HCT116 (cell line): ENCODE data around the gene HCN2. TPM values are rescaled to one million over a fixed set of nuclear protein-coding genes. Genes with fewer than 3 reads are reported as not detected.
A peak's percentile ranks its signal among the peaks of the same experiment; 100 is the strongest.

Experiments
- ATAC-seq: fragments of 200-7000 bp; cut with Tn5 transposase; 2 replicates; pipeline ENCODE4 v1.9.1; 2020; ENCODE audit warnings: mild to moderate bottlenecking, moderate library complexity
- BruUV-seq: library from RNA; stranded (reverse); fragments of 400-500 nt; replicated peaks from 2 replicates; lab custom pipeline; 2021; lab: Mats Ljungman, UMichigan
- CTCF ChIA-PET: fragments of 300-600 bp; sonication (Branson Sonifier 250); formaldehyde crosslinking; loops from one replicate; lab custom pipeline; 2021; ENCODE audit warnings: antibody characterized with exemption; lab: Charles Lee
- POLR2A ChIA-PET: fragments of 300-600, 350-600 bp; sonication (Branson Sonifier 250); formaldehyde crosslinking; loops from one replicate; lab custom pipeline; 2021; ENCODE audit warnings: antibody characterized with exemption; lab: Charles Lee
- RAD21 ChIA-PET, 2 experiments: fragments of 300-600 bp; sonication (Branson Sonifier 250); formaldehyde crosslinking; loops; one replicate each; lab custom pipeline; 2023; ENCODE audit warnings: low total read pairs in 2 of 2; ENCODE audit not compliant: uncharacterized antibody in 2 of 2, unreplicated experiment in 2 of 2, low non-redundant PET in 1 of 2; lab: Charles Lee
- DNase-seq: peaks from one replicate; pipeline ENCODE4 v3.0.0-alpha.2; 2010; ENCODE audit warnings: low read depth, low spot score
- H2AFZ ChIP-seq: fragments of 200-600 bp; shearing (Covaris generic), sonication (generic); 2 replicates; pipeline ENCODE4 v1.6.1; 2017; ENCODE audit warnings: low read depth, mixed run types, mixed read lengths, antibody characterized with exemption, low read length; ENCODE audit not compliant: poor library complexity, severe bottlenecking
- H3K27ac ChIP-seq: 2 replicates; pipeline ENCODE4 v1.5.1; 2012; ENCODE audit warnings: low read depth, low read length
- H3K27me3 ChIP-seq: fragments of 200-600 bp; sonication (generic); 2 replicates; pipeline ENCODE4 v1.6.1; 2016; ENCODE audit warnings: mixed run types, low read length, mixed read lengths; ENCODE audit not compliant: insufficient read depth
- H3K36me3 ChIP-seq, 2 experiments: fragments of 200-500 bp in 1 of 2; fragments of 200-600 bp in 1 of 2; sonication (Bioruptor generic) in 1 of 2; sonication (generic) in 1 of 2; 2 replicates each; pipeline versions ENCODE4 v1.5.1 to v1.6.1; 2014 to 2016; ENCODE audit warnings: low read length in 2 of 2, inconsistent platforms in 1 of 2, mixed read lengths in 1 of 2, mixed run types in 1 of 2; ENCODE audit not compliant: insufficient read depth in 2 of 2, control insufficient read depth in 1 of 2
- H3K4me1 ChIP-seq, 2 experiments: fragments of 200-600 bp in 1 of 2; sonication (generic) in 1 of 2; 2 replicates each; pipeline versions ENCODE4 v1.5.1 to v1.6.1; 2012 to 2017; ENCODE audit warnings: low read length in 2 of 2, inconsistent platforms in 1 of 2, mild to moderate bottlenecking in 1 of 2, mixed read lengths in 1 of 2, mixed run types in 1 of 2, moderate library complexity in 1 of 2; ENCODE audit not compliant: insufficient read depth in 2 of 2, control insufficient read depth in 1 of 2
- H3K4me2 ChIP-seq: fragments of 200-600 bp; sonication (generic); 2 replicates; pipeline ENCODE4 v1.6.1; 2017; ENCODE audit warnings: mixed run types, low read length, mixed read lengths
- H3K4me3 ChIP-seq, 2 experiments: fragments of 200-600 bp in 1 of 2; sonication (generic) in 1 of 2; replicated peaks in 1 of 2; 2 replicates each; pipeline ENCODE4 v1.5.1; 2011 to 2016; ENCODE audit warnings: low read length in 2 of 2, control low read depth in 1 of 2, low read depth in 1 of 2, mild to moderate bottlenecking in 1 of 2, mixed read lengths in 1 of 2, mixed run types in 1 of 2
- H3K79me2 ChIP-seq: fragments of 200-600 bp; sonication (generic); 2 replicates; pipeline ENCODE4 v1.6.1; 2017; ENCODE audit warnings: mild to moderate bottlenecking, mixed run types, low read length, moderate library complexity, mixed read lengths; ENCODE audit not compliant: insufficient read depth
- H3K9ac ChIP-seq: fragments of 200-600 bp; sonication (generic); 2 replicates; pipeline ENCODE4 v1.6.1; 2016; ENCODE audit warnings: low read length, mixed read lengths
- H3K9me2 ChIP-seq: fragments of 200-600 bp; sonication (generic), shearing (Covaris generic); 2 replicates; pipeline ENCODE4 v1.6.1; 2017; ENCODE audit warnings: mixed run types, mild to moderate bottlenecking, moderate library complexity; ENCODE audit not compliant: insufficient read depth
- H3K9me3 ChIP-seq, 2 experiments: fragments of 200-500 bp in 1 of 2; fragments of 200-600 bp in 1 of 2; sonication (Bioruptor generic) in 1 of 2; sonication (generic) in 1 of 2; 2 replicates each; pipeline ENCODE4 v1.6.1; 2014 to 2017; ENCODE audit warnings: low read length in 2 of 2, mixed read lengths in 2 of 2, inconsistent platforms in 1 of 2, low read depth in 1 of 2, mild to moderate bottlenecking in 1 of 2, mixed run types in 1 of 2, moderate library complexity in 1 of 2; ENCODE audit not compliant: control insufficient read depth in 1 of 2, insufficient read depth in 1 of 2
- H4K20me1 ChIP-seq: fragments of 200-600 bp; sonication (generic), shearing (Covaris generic); 2 replicates; pipeline ENCODE4 v1.6.1; 2017; ENCODE audit warnings: mixed run types, mild to moderate bottlenecking, moderate library complexity; ENCODE audit not compliant: insufficient read depth
- CTCF ChIP-seq, 3 experiments: fragments of 200-600 bp in 1 of 3; sonication (generic) in 1 of 3; IDR thresholded peaks in 2 of 3; conservative IDR thresholded peaks in 1 of 3; 2 replicates each; pipeline ENCODE4 v1.5.1; 2012 to 2017; ENCODE audit warnings: low read depth in 2 of 3, low read length in 2 of 3, antibody characterized with exemption in 1 of 3, borderline replicate concordance in 1 of 3, control low read depth in 1 of 3, mild to moderate bottlenecking in 1 of 3, mixed read lengths in 1 of 3, mixed run types in 1 of 3, moderate library complexity in 1 of 3; ENCODE audit not compliant: insufficient read depth in 1 of 3
- EGR1 ChIP-seq: IDR thresholded peaks from 2 replicates; pipeline ENCODE4 v1.6.1; 2012; ENCODE audit warnings: low read depth
- ELF1 ChIP-seq: IDR thresholded peaks from 2 replicates; pipeline ENCODE4 v1.6.1; 2012; ENCODE audit warnings: low read depth, borderline replicate concordance
- EZH2 ChIP-seq: fragments of 200-600 bp; sonication (generic); IDR thresholded peaks from 2 replicates; pipeline ENCODE4 v1.6.1; 2017; ENCODE audit warnings: antibody characterized with exemption, mixed run types
- MAX ChIP-seq: IDR thresholded peaks from 2 replicates; pipeline ENCODE4 v1.6.1; 2012
- RAD21 ChIP-seq: IDR thresholded peaks from 2 replicates; pipeline ENCODE4 v1.6.1; 2012; ENCODE audit warnings: low read depth, mild to moderate bottlenecking
- SP1 ChIP-seq: IDR thresholded peaks from 2 replicates; pipeline ENCODE4 v1.6.1; 2012; ENCODE audit warnings: low read depth
- TCF7L2 ChIP-seq: IDR thresholded peaks from 2 replicates; pipeline ENCODE4 v1.7.0; 2011; ENCODE audit warnings: borderline replicate concordance, inconsistent platforms; ENCODE audit not compliant: insufficient read depth, insufficient read length; ENCODE audit errors: extremely low read depth
- YY1 ChIP-seq: IDR thresholded peaks from 2 replicates; pipeline ENCODE4 v1.6.1; 2011; ENCODE audit warnings: low read length, low read depth, moderate library complexity, mild to moderate bottlenecking; ENCODE audit not compliant: insufficient replicate concordance; ENCODE audit errors: extremely low read depth
- ZFX ChIP-seq: fragments of 450-650 bp; IDR thresholded peaks from 2 replicates; pipeline ENCODE4 v1.6.1; 2017
- intact Hi-C: fragments of 100-400 bp; cut with micrococcal nuclease; formaldehyde crosslinking; loops from 2 replicates; pipeline ENCODE4 v1.10.0; 2022
- total RNA-seq: library from RNA; stranded (reverse); gene quantifications from one replicate; pipeline ENCODE4 v1.2.1, GENCODE V29; 2021; ENCODE audit not compliant: unreplicated experiment

The HCN2 gene
- total RNA-seq, 1 experiment from 2014 or later = 2.4 TPM

GRCh38 chr19:664913-665443 is 75.3 kb downstream of the HCN2 start:
- Histone ChIP-seq H3K4me1 (peaks cover 18 to 35% of the 10 kb centered on the region in 2 experiments), H3K27me3 (no peaks in the 10 kb centered on the region), H3K27ac (peak overlapping the region; percentile 99; the same call in 1 of the 2 replicates), H3K9me3 (no peaks in the 10 kb centered on the region), H3K36me3 (peaks cover 0 to 6% of the 10 kb centered on the region in 2 experiments; a peak in 1 of 4 replicates), H3K9me2 (no peaks in the 10 kb centered on the region), H2AFZ (peak overlapping the region; percentile 10), H3K4me2 (peak overlapping the region; percentile 99), H3K4me3 (peak overlapping the region; percentile 17 to 24; a peak in 3 of 4 replicates), H3K79me2 (peaks cover 30% of the 10 kb centered on the region), H3K9ac (peak overlapping the region; percentile 83; the same call in 1 of the 2 replicates), H4K20me1 (peaks cover 5% of the 10 kb centered on the region; the same call in 1 of the 2 replicates)
- TF ChIP-seq SP1 (no peak), YY1 (peak; percentile 22), EGR1 (no peak), TCF7L2 (peak; percentile 33), EZH2 (no peak), ZFX (no peak), ELF1 (no peak), MAX (no peak; the same call in 1 of the 2 replicates), RAD21 (peak; percentile 98), CTCF (IDR thresholded peaks at IDR 0.05 in 2 of 3, conservative IDR thresholded peaks at IDR 0.05 in 1 of 3; ENCODE audit: borderline replicate concordance in 1 of 3, insufficient read depth in 1 of 3, low read depth in 2 of 3, low read length in 2 of 3) (peak; percentile 84 to 93 (median 92))
- CTCF ChIA-PET = no interaction called here
- peak; percentile 55 for DNase-seq
- intact Hi-C loops = loop anchor here (1.0 kb wide), 1 partner anchor 69 kb away; no protein-coding TSS in a partner anchor
- RAD21 ChIA-PET = interaction anchor here (0.6 to 0.7 kb wide), 3 partner anchors 19 to 69 kb away, joined by 3 to 11 read pairs (median 10); no protein-coding TSS in a partner anchor
- ATAC-seq = peak; percentile 52
- no TSS peak for BruUV-seq
- POLR2A ChIA-PET = no interaction called here

Other genes with a start within 250 kb of the HCN2 start
- 41.5 TPM for gene MIER2, start 245.1 kb upstream of the HCN2 start, total RNA-seq
- 7.1 TPM for gene C2CD4C, start 180.7 kb upstream of the HCN2 start, total RNA-seq
- gene SHC2, start 128.8 kb upstream of the HCN2 start, total RNA-seq = 2.5 TPM
- 0.57 TPM for gene MADCAM1, start 93.4 kb upstream of the HCN2 start, total RNA-seq
- gene TPGS1, start 82.4 kb upstream of the HCN2 start, total RNA-seq = 19.1 TPM
- 87.4 TPM for gene CDC34, start 58.1 kb upstream of the HCN2 start, total RNA-seq
- gene GZMM, start 45.8 kb upstream of the HCN2 start, total RNA-seq = 0.59 TPM
- 603 TPM for gene BSG, start 17.3 kb upstream of the HCN2 start, total RNA-seq
- 138 TPM for gene POLRMT, start 43.7 kb downstream of the HCN2 start, total RNA-seq
- gene FGF22, start 50.0 kb downstream of the HCN2 start, total RNA-seq = 1.5 TPM
- gene RNF126, start 73.3 kb downstream of the HCN2 start, total RNA-seq = 93.8 TPM
- 29.1 TPM for gene FSTL3, start 86.5 kb downstream of the HCN2 start, total RNA-seq
- not detected for gene PRSS57, start 105.6 kb downstream of the HCN2 start, total RNA-seq
- gene PALM, start 119.1 kb downstream of the HCN2 start, total RNA-seq = 43.7 TPM
- 38.2 TPM for gene MISP, start 161.2 kb downstream of the HCN2 start, total RNA-seq
- 676 TPM for gene PTBP1, start 207.6 kb downstream of the HCN2 start, total RNA-seq
- gene PLPPR3, start 232.1 kb downstream of the HCN2 start, total RNA-seq = 0.27 TPM
- gene AZU1, start 238.0 kb downstream of the HCN2 start, total RNA-seq = not detected